HuH-7.5 (cell line): ENCODE measurements around the gene TRIM39.

Experiments used
- DNase-seq: peaks from one replicate; pipeline ENCODE4 v3.0.0; 2011; ENCODE audit warnings: low spot score

Gene TRIM39

DNA sequence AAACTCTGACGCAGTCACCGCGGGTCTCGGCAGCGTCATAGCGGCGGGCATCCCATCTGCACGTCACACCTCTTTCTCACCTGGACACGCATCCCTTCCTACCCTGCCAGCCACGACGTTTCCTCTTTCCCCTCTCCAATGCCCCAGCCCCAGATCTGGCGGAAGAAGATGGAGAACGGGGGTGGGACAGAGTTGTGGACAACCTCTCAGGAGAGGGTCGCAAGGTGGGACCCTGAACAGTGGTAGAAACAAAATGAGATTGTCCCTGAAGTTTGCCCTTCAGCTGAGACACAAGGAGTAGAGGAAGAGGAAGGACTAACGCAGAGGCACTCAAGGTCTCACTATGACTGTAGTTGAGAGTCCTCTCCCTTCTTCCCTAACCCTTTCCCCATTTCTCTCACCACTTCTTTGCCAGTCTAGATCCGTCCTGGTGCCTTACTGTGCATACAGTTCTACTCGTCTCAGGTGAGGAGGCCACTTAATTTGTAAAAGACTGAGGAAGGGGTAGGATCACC lies 562 bp downstream of the TRIM39 start:
- DNase-seq: no peak

DNA sequence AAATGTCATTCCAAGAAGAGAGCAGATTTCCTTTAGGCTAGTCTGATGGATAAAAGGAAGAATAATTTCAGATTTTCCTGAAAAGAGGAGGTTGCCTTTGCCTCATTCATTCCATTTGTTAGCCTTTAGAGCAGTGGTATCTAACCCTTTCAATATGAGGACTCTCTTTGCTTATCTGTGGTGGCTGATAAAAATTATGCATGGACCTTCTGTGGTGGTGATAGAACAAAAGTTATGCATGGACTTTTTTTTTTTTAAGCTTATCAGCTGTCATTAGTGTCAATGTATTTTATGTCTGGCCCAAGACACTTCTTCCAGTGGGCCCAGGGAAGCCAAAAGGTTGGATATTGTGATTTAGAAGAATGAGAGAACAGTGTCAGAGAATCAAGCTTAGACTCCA lies 1.7 kb downstream of the TRIM39 start:
- no peak for DNase-seq

DNA sequence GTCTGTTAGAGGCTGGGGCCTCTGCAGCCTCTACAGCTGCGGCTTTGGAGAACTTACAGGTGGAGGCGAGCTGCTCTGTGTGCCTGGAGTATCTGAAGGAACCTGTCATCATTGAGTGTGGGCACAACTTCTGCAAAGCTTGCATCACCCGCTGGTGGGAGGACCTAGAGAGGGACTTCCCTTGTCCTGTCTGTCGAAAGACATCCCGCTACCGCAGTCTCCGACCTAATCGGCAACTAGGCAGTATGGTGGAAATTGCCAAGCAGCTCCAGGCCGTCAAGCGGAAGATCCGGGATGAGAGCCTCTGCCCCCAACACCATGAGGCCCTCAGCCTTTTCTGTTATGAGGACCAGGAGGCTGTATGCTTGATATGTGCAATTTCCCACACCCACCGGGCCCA lies 2.6 kb downstream of the TRIM39 start:
- no peak for DNase-seq

DNA sequence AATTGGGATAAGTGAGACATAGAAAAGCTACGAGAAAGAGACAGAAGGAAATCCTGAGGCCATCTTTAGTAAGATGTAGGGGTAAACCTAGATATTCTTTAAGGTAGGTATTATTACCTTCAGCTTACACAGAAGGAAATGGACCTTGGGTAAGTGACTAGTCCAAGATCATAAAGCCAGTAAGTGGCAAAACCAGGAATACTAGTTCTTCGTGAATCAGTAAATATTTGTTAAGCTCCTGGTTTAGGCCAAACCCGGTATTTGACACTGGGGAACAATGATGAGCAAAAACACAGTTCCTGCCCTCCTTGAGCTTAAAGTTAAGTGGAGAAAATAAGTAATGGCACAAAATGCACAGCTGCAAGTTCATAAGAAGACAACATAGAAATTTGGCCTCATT lies 5.3 kb downstream of the TRIM39 start:
- DNase-seq: no peak

DNA sequence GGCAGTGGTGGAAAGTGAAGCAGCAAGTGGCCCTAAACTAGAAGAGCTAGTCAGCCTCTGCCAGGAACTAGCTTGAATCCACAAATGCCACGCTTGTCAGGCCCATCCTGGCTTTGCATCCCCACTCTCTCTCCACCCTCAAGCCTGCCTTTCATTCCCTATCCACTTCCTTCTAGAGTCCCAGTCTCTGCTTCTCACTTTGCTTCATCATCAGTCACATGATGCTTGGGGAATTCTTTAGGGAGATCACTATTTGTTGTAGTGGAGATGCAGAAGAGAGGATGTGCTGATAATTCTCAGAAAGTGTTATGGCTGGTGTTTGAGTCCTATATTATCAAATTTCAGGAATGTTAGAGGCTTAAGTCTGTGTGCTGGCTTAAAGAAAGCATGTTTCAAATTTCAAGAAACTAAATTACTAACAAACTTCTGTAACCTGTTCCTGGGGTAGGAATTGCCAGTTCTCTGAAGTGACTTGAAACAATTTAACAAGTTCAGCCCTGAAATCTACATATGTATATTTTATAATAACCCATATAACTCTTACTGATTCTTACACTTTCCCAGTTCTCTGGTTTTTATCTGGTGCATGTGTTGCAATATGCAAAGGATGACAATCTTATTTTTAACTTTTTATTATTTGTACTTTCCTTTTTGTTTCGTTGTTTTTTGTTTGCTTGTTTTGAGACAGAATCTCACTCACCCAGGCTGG lies 7.5 kb downstream of the TRIM39 start:
- DNase-seq: no peak

DNA sequence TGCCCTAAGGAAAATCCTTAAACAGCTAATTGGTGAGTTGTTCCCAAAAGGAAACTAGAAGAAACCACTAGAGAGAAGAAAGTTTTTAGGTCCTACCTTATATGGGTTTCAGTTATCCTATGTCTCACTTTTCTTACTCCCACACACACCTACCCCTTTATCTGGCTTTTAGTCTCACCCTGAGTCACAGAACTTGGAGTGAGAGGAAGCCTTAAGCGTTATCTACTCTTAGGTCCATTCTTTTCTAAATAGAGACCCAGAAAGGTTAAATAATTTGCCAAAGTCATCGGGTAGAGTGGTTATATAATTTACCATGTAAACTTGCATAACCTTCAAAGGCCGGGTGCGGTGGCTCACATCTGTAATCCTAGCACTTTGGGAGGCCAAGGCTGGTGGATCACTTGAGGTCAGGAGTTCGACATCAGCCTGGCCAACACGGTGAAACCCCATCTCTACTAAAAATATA lies 13.9 kb downstream of the TRIM39 start:
- DNase-seq: no peak

DNA sequence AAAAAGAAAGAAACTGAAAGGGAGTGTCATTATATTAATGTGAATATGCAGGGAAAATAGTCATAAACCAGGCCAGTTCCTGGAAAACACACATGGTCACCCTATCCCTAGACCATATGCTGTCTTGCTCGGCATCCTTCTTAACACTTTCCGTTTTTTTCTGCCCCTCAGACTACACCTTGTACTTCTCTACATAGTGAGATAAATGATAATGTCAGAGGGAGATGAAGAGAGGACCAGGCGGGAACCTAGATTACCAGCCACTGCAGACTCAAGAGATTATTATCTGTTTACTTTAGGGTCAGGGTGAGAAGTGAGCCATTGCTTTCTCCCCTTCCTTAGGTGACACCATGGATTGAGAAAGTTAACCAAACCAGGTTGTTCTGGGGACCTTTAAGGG lies 14.5 kb downstream of the TRIM39 start:
- DNase-seq: no peak

DNA sequence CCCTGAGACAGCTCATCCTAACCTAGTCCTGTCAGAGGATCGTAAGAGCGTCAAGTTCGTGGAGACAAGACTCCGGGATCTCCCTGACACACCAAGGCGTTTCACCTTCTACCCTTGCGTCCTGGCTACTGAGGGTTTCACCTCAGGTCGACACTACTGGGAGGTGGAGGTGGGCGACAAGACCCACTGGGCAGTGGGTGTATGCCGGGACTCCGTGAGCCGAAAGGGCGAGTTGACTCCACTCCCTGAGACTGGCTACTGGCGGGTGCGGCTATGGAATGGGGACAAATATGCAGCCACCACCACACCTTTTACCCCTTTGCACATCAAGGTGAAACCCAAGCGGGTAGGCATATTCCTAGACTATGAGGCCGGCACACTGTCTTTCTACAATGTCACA lies 15.0 kb downstream of the TRIM39 start:
- no peak for DNase-seq

DNA sequence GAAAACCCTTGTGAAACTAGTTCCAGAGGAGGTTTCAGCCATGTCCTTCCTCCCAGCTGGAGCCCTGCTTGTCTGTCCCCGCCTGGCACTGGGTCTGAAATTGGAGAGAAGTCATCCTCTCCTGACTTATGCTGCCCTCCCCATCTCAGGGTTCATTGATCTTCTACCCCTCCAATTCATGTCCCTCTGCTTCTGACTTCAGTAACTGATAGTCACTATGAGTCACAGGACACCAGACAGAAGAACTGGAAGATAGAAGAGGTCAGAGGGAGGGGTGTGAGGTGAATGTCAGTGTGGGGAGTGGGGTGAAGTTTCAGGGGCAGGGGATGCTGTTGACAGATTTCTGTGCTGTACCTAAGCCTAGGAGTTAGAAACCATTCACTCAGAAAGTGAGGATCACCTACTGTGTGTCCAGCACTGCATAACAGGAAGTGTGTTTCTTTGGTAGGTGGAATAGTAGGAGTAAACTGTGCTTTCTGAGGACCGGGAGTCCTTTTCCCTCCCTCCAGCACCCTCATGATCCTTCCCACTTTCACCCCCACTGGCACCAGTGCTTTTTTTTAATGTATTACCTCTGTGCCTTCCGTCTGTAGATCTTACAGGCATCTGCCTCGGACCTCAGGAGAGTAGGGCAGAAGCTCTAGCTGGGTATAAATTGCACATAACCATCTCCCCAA lies 17.6 kb downstream of the TRIM39 start:
- DNase-seq: peak; percentile 20

DNA sequence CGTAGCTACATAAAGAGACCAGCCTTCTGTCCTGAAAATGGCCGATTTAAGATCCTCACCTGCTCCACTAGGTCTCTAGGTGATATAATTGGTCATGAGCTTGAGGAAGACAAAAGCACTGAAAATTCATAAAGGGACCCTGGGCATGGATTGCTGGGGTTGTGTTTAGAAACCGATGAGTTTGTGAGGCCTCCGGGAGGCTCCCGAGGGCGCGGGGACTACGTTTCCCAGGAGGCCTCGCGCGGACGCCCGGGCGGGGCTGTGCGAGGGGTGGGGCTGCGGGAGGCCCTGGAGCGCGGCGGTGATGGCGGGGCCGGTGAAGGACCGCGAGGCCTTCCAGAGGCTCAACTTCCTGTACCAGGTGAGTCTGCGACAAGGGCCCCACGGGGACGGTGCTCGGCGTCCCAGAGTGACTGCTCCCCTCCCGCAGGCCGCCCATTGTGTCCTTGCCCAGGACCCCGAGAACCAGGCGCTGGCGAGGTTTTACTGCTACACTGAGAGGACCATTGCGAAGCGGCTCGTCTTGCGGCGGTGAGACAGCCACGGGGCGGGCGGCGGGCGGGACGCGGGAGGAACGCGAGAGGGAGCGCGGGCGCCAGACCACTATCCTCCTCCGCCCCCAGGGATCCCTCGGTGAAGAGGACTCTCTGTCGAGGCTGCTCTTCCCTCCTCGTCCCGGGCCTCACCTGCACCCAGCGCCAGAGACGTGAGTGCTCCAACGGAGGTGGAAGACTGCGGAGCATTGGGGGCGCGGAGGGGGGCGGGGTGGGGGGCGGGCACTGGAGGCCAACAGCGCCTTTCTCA lies 18.3 kb downstream of the TRIM39 start, which contains the start of gene RPP21:
TSS of gene RPP21 (plus strand) at position 289 of the 804 bp plus-strand sequence. CDS start at position 305, 16 bp downstream.
- DNase-seq: peak; percentile 77

DNA sequence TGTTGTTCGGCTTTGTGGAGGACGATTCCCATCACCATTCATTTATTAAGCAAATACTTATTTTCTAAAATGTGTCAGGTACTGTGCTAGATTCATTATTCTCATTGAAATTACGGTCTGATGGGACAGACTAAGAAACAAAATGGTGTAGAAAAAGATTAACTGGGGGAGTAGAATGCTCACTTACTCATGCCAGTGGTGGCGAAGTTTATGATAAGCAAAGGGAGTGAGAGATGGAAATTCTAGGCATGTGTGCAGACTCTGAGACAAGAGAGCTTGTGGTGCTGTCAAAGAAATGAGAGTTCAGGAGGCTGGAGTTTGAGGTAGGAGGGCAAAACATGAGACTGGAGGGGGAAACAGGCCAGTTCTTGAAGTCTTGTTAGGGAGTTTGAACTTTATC lies 19.1 kb downstream of the TRIM39 start:
- no peak for DNase-seq

DNA sequence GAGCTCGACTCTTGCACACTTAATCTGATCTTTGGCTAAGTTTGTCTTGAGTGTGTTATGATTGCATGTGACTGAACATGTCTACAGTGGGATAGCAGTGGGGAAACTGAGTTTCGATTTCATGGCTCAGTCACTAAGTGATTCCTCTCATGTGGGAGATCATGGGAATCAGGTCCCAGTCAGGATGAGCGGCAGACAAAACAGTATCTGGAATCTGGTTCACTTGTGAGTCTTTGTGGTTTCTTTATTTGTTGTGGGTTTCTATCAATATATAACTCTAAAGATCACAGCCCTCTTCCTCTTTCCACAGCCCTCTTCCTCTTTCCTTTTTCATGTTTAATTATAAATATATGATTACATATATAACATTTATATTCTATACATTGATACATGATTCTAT lies 22.2 kb downstream of the TRIM39 start:
- no peak for DNase-seq

DNA sequence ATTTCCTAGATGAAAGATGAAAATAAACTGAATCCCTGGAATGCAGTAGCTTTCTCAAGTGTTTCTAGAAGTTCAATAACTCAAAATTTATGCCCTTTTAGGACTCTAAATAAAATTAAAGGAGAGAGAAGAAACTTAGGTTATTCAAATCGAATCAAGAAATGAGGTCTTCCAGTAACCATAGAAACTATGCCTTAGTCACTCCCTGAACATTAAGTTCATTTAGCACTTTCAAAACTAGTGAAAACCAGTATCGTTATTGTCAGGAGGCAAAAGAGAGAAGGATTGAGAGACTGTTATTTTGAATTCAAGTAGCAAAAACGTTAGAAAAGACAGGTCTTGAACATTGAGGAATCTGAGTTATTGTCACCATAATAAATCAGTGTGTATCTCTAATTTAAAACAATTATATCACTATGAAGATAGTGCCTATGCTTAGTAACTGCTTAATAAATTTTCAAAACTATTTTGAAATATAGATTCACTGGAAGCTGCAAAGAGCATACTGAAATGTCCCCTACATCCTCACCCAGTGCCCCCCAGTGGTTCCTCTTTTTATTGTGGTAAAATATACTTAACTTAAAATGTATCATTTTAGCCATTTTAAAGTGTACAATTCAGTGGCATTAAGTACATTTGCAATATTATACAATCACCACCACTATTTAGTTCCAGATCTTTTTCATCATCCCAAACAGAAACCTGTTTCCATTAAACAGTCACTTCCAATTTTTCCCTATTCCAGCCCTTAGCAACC lies 22.9 kb downstream of the TRIM39 start:
- no peak for DNase-seq

DNA sequence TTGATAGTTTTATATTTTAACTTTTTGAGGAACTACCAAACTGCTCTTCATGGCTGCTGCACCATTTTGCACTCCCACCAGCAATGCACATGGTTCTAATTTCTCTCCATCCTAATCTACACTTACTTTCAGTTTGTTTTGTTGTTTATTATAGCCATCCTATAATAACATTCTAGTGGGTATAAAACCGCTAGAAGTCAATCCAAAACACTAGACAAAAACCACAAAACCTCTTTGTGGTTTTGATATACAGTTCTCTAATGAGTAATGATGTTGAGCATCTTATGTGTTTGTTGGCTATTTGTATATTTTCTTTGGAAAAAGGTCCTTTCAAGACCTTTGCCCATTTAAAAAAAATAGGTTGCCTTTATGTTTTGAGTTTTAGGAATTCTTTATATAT lies 23.8 kb downstream of the TRIM39 start:
- DNase-seq: no peak

DNA sequence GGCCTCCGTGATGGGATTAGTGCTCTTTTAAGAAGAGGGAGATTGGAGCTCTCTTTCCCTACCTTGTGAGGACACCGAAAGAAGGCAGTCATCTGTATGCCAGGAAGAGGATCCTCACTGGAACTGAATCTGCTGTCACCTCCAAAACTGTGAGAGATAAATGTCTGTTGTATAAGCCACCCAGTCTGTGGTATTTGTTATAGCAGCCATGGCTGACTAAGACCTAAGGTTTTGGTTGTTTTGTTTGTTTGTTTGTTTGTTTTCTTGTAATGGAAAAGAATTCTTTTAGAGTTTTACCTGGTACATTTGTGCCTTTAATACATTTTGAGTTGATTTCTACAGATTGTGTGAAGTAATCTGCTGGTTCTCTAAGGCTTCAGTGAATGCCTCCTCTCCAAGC lies 25.8 kb downstream of the TRIM39 start:
- no peak for DNase-seq

DNA sequence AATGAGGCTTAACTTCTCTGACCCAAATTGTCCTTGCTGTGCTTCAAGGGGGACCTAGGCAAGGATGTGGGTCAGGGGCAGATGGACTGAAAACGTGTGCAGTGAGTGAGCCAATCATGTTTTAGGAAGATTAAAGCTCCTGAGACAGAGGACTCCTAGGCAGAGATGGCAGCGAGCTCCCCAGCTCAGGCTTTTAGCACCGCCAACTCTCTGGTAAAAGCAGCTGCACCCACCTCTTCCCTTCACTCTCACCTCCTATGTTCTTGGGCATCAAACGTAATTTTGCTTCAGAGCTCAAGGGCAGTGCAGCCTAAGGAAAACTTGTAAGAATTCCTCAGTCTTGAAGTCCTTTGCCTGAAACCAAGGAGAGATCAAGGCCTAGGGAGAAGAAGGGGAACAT lies 28.6 kb downstream of the TRIM39 start:
- no peak for DNase-seq

DNA sequence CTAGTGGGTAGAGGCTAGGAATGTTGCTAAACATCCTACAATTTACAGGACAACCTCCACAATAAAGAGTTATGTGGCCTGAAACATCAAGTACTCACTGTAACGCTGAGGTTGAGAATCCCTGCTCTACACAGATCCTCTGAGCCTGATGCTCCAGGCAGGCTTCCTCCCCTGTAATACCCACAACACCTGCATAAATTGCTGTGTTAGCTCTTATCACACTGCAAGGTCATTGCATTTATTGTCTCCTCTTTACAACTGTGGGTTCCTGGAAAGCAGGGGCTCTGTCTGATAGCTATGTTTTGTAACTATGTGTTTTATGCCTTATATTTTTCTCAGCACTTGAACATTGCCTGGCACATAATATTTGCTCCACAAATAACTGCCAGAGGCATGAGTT lies 29.8 kb downstream of the TRIM39 start:
- no peak for DNase-seq

DNA sequence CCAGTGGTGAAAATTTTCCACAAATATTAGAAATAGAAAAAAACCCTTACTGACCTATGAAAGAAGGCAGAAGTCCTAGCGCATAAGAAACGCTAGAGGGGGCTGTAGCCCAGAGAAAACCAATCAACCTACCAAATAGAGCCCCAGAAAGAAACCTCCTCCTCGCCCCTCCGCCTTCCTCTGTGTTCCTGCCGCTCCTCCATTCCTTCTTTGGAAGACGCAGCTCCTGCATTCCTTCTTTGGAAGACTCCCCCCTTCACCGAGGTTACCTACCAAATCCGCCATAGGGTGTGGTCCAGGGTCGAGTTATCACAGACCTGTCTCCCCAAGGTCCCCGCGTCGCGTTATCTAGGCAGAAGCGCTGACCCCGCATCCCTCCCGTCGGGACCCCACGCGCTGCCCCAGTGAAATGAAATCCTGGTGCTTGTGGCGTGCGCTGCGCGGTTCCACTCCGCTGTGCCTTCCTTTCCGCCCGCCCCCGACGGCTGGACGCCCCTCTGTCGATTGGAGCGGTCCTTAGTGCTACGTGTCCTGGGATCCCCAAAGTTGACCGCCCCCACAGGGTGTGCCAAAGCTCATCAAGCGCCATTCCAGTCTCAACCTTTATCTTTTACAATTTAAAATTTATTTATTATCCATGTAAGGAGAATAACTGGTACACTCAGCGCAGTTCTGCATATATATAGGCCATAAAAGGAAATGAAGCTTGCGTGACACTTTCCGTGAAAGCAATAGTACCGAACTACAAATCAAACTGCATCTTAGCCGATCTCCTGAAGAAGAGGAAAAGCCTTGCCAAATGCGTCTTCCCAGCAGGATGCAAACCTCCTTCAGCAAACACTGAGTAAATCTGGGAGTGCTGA lies 31.2 kb downstream of the TRIM39 start:
- DNase-seq: peak; percentile 25

DNA sequence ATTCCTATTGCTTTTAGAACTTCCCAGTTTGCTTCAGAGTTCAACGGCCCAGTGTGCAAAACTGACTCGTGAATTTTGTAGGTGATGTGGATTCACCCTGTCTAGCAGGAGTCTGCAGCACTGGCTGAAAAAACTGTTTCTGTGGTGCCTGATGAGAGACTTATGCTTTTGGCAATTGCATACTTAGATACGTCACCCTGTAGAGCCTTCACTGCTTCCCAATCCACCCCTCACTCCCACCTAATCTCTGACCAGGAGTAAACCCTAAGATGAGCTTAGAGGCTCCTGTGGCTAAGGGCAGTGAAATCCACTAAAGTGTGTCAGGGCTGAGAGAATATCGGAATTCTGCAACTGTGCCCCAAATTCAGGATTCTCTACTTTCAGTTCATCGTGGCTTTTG lies 32.5 kb downstream of the TRIM39 start:
- no peak for DNase-seq

DNA sequence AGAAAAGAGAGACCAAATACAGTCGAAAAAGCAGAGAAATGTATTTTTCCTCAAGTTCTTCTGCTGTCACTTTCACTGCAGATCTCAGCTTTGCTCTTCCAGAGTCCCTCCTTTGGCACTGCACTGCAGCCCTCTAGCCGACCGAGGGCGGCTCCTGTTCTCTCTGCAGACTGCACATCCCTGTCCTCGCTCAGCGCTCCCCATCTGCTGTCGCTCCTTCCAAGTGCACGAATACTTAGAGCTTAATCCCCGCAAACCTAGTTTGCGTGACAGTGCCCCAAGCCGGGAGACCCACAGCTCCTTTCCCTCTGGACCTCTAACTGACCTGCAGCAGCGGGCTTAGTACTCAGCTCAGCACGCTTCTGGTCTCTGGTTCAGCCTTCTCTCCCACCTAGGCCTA lies 33.4 kb downstream of the TRIM39 start:
- no peak for DNase-seq

DNA sequence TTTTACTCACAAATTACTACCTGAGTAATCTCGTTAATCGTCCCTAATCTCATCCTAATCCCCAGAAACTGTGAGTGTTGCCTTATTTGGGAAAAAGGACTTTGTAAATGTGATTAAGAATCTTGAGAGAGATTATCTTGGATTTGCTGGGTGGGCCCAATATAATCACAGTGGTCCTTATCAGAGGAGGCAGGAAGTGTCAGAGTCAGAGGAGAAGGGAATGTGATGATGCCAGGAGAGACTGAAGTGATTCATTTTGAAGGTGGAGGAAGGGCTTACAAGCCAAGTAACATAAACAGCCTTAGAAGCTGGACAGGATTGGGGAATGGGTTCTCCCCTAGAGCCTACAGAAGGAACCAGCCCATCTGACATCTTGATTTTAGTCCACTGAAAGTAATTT lies 34.9 kb downstream of the TRIM39 start:
- DNase-seq: no peak
